Measurements from ENCODE around the gene TK2.
"Not testable (repeated sequence)": the region's sequence is repeated elsewhere in the genome, so short reads cannot be mapped to it uniquely, and the experiment has no call there.

Gene TK2

DNA sequence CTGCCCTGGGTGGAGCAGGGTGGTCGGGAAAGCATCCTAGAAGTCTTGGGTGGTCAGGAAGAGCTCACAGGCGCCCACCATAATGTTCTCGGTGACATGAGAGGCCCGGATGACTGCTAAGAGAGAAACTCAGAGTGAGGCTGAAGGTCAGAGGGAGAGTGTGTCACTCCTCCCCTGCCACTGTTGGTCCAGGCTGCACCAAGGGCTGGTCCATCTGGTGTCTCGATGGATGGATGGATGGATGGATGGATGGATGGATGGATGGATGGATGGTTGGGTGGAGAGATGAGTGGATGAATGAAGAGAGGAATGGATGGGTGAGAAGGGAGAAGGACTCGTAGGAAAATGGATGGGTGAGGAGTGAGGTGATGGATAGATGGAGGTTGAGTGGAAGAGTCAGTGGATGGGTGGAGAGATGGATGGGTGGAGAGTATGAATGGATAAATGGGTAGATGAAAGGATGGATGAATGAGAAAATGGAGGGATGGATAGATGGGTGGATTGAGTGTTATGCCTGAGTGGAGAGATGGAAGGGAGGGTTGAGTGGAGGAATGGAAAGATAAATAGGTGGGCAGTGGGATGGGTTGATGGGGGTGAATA lies 79.9 kb downstream of the TK2 start:
- H3K4me3 ChIP-seq (ENCODE audit: low read depth, low read length), result no peak overlapping the region
- DNase-seq (ENCODE audit: low read depth), result no peak
- TF ChIP-seq, protein P1, sequence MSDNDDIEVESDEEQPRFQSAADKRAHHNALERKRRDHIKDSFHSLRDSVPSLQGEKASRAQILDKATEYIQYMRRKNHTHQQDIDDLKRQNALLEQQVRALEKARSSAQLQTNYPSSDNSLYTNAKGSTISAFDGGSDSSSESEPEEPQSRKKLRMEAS (IDR thresholded peaks at IDR 0.05; ENCODE audit: low read depth, low read length), result no peak
- TF ChIP-seq, protein P2, sequence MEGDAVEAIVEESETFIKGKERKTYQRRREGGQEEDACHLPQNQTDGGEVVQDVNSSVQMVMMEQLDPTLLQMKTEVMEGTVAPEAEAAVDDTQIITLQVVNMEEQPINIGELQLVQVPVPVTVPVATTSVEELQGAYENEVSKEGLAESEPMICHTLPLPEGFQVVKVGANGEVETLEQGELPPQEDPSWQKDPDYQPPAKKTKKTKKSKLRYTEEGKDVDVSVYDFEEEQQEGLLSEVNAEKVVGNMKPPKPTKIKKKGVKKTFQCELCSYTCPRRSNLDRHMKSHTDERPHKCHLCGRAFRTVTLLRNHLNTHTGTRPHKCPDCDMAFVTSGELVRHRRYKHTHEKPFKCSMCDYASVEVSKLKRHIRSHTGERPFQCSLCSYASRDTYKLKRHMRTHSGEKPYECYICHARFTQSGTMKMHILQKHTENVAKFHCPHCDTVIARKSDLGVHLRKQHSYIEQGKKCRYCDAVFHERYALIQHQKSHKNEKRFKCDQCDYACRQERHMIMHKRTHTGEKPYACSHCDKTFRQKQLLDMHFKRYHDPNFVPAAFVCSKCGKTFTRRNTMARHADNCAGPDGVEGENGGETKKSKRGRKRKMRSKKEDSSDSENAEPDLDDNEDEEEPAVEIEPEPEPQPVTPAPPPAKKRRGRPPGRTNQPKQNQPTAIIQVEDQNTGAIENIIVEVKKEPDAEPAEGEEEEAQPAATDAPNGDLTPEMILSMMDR (IDR thresholded peaks at IDR 0.05; ENCODE audit: low read depth, low read length), result no peak
- TF ChIP-seq POLR2A (IDR thresholded peaks at IDR 0.05; ENCODE audit: extremely low read depth, insufficient read length) (no peak), MYC (IDR thresholded peaks at IDR 0.05; ENCODE audit: low read depth, low read length) (no peak)

DNA sequence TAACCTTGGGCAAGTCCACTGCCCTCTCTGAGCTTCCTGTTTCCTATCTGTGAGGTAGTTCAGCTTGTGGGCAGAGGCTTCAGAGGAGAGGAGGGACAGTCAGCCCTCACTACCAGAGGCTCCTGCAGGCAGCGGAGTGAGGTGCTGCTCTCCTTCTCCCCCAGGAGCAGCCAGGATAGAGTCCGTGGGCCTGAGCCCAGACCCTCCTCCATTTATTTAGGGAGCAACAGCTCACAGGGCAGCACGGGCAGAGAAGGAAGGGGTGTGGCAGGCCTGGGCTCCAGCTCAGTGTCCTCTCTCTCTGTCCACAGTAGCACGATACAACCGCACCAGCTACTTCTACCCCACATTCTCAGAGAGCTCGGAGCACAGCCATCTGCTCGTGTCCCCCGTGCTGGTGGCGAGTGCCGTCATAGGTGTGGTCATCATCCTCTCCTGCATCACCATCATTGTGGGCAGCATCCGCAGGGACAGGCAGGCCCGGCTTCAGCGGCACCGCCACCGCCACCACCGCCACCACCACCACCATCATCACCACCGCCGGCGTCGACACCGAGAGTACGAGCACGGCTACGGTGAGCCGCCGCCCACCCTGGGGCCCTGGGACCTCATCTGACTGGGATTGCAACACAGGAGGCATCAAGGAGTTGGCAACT lies 80.5 kb downstream of the TK2 start:
- no peak for DNase-seq (ENCODE audit: low read depth)
- TF ChIP-seq, protein P1 (IDR thresholded peaks at IDR 0.05; ENCODE audit: low read depth, low read length), result no peak
- TF ChIP-seq, protein P2 (IDR thresholded peaks at IDR 0.05; ENCODE audit: low read depth, low read length), result no peak
- TF ChIP-seq POLR2A (IDR thresholded peaks at IDR 0.05; ENCODE audit: extremely low read depth, insufficient read length) (no peak), MYC (IDR thresholded peaks at IDR 0.05; ENCODE audit: low read depth, low read length) (no peak)
- no peak overlapping the region for H3K4me3 ChIP-seq (ENCODE audit: low read depth, low read length)

DNA sequence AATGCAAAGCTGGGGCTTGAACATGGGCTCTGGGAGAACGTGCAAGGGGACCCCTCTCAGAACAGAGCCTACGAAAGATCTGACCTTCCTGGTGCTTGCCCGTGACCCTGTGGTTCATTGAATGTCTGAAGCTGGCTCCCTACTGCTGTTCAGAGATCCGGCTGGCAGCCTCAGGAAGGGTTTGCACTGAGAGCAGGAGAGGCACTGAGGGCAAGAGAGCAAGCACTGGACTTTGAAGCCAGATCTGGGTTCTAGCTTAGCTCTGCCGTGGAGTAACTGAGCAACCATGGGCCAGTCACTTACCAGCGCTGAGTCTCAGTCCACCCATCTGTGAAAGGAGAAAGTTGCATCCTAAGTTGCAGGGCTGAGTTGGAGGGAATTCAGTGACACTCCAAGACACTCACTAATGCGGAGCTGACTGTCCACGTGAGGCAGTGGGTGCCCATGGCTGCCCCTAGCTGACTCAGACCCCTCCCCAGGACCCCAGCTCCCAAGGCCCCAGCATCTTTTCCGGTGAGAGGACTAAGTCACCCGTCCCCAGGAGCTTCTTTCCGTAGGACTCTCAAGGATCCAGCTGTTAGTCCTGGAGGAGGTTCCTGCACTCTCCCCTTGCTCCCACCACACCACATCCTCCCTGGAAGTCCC lies 81.5 kb downstream of the TK2 start:
- H3K4me3 ChIP-seq (ENCODE audit: low read depth, low read length), result no peak overlapping the region
- no peak for TF ChIP-seq MYC (IDR thresholded peaks at IDR 0.05; ENCODE audit: low read depth, low read length)

DNA sequence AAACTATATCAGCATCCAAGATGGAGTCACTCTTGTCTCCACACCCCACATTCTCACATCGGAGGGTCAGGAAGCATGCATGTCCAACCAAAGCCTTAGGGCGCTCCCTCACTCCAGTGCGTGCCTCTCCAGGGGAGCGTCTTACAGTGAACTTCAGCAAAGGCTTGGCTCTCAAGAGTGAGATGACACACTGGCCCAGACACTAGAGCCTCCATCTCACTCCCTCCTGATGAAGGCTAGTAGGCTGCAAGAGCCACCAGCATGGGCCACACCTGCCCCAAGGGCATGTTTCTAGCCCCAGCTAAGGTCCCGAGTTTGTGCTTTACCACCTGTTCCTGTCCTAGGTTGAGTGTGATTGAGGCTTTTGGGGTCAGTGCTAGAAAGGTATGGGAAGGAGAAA lies 82.3 kb downstream of the TK2 start:
- DNase-seq (ENCODE audit: low read depth), result no peak
- H3K4me3 ChIP-seq (ENCODE audit: low read depth, low read length), result no peak overlapping the region
- TF ChIP-seq, protein P2 (IDR thresholded peaks at IDR 0.05; ENCODE audit: low read depth, low read length), result no peak
- no peak for TF ChIP-seq POLR2A (IDR thresholded peaks at IDR 0.05; ENCODE audit: extremely low read depth, insufficient read length)
- TF ChIP-seq, protein P1 (IDR thresholded peaks at IDR 0.05; ENCODE audit: low read depth, low read length), result no peak
- no peak for TF ChIP-seq MYC (IDR thresholded peaks at IDR 0.05; ENCODE audit: low read depth, low read length)

More for the DNA sequence above, 81.5 kb downstream of the TK2 start:
- DNase-seq (ENCODE audit: low read depth), result no peak

DNA sequence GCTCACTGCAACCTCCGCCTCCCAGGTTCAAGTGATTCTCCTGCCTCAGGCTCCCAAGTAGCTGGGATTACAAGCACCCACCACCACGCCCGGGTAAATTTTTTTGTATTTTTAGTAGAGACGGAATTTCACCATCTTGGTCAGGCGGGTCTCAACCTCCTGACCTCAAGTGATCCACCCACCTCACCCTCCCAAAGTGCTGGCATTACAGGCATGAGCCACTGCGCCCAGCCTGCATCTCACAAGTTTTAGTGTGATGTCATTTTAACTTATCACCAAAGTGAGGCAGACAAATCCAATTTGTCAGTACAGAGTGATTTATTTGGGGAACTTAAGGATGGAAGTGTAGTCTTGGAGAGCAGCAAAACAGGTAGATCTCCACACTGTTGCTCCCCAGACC lies 83.3 kb downstream of the TK2 start:
- not testable (repeated sequence) for H3K4me3 ChIP-seq (ENCODE audit: low read depth, low read length); DNase-seq (ENCODE audit: low read depth)

DNA sequence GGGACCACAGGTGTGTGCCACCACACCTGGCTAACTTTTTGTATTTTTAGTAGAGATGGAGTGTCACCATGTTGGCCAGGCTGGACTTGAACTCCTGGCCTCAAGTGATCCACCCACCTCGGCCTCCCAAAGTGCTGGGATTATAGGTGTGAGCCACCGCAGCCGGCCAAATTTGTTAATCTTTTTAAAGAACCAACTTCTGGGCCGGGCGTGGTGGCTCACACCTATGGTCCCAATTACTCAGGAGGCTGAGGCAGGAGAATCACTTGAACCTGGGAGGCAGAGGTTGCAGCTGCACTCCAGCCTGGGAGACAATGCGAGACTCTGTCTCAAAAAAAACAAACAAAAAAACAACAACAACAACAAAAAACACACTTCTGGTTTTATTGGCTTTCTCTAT lies 84.0 kb downstream of the TK2 start:
- DNase-seq (ENCODE audit: low read depth), result not testable (repeated sequence)

DNA sequence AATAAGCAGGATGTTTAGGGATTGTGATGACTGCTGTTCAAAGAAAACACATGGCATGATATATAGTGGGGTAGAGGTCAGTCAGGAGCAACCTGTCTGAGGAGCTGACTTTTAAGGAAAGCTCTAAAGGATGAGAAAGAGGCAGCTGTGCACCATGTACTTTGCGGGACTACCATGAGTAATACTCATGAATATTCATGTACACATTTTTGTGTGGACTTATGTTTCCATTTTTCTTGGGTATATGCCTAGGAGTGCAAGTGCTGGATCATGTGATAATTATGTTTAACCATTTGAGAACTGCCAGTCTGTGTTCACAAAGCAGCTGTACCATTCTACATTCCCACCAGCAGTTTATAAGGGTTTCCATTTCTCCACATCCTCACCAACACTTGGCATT lies 87.0 kb downstream of the TK2 start:
- DNase-seq (ENCODE audit: low read depth), result no peak
- TF ChIP-seq, protein P2 (IDR thresholded peaks at IDR 0.05; ENCODE audit: low read depth, low read length), result no peak
- TF ChIP-seq POLR2A (IDR thresholded peaks at IDR 0.05; ENCODE audit: extremely low read depth, insufficient read length) (no peak), MYC (IDR thresholded peaks at IDR 0.05; ENCODE audit: low read depth, low read length) (no peak)
- TF ChIP-seq, protein P1 (IDR thresholded peaks at IDR 0.05; ENCODE audit: low read depth, low read length), result no peak
- no peak overlapping the region for H3K4me3 ChIP-seq (ENCODE audit: low read depth, low read length)

More for the DNA sequence above, 84.0 kb downstream of the TK2 start:
- H3K4me3 ChIP-seq (ENCODE audit: low read depth, low read length), result not testable (repeated sequence)

Measured in NB4 (cell line).